HepG2 (cell line): ENCODE data around the gene ZNF383.
"Not testable (repeated sequence)": the region's sequence is repeated elsewhere in the genome, so short reads cannot be mapped to it uniquely, and the experiment has no call there.

Experiments used
- FOXA3 ChIP-seq: IDR thresholded peaks from 2 replicates; pipeline ENCODE4 v1.6.1; 2016; ENCODE audit warnings: missing genetic modification reagents, missing compliant biosample characterization
- HDAC2 ChIP-seq: sonication (generic); formaldehyde crosslinking; IDR thresholded peaks from 2 replicates; pipeline ENCODE4 v1.4.0; 2020; ENCODE audit warnings: missing genetic modification reagents
- KDM3A ChIP-seq: IDR thresholded peaks from 2 replicates; pipeline ENCODE4 v1.6.1; 2018; ENCODE audit warnings: low read depth, missing compliant biosample characterization
- MAX ChIP-seq: IDR thresholded peaks from 2 replicates; pipeline ENCODE4 v1.6.1; 2012; ENCODE audit warnings: inconsistent platforms
- PCBP1 ChIP-seq: fragments of 200-400 bp; formaldehyde crosslinking; IDR thresholded peaks from 2 replicates; pipeline ENCODE4 v1.6.1; 2017; ENCODE audit warnings: mild to moderate bottlenecking, low read depth, low read length, borderline replicate concordance
- POLR2AphosphoS5 ChIP-seq: IDR thresholded peaks from 2 replicates; pipeline ENCODE4 v1.6.1; 2012; ENCODE audit warnings: low read depth, low read length
- STAG1 ChIP-seq: sonication (generic); formaldehyde crosslinking; IDR thresholded peaks from 2 replicates; pipeline ENCODE4 v1.4.0; 2020; ENCODE audit warnings: missing genetic modification reagents
- ZNF333 ChIP-seq: sonication (generic); formaldehyde crosslinking; IDR thresholded peaks from 2 replicates; pipeline ENCODE4 v1.4.0; 2020; ENCODE audit warnings: mild to moderate bottlenecking, missing genetic modification reagents, borderline replicate concordance
- ZNF501 ChIP-seq: sonication (generic); formaldehyde crosslinking; IDR thresholded peaks from 2 replicates; pipeline ENCODE4 v1.5.1; 2020; ENCODE audit warnings: mild to moderate bottlenecking, moderate library complexity, missing genetic modification reagents
- ZSCAN22 ChIP-seq: sonication (generic); formaldehyde crosslinking; IDR thresholded peaks from 2 replicates; pipeline ENCODE4 v1.4.0; 2020; ENCODE audit warnings: mild to moderate bottlenecking, missing genetic modification reagents
- TF ChIP-seq, protein P1 (sequence below): IDR thresholded peaks from 2 replicates; pipeline ENCODE4 v1.6.1; 2016
- TF ChIP-seq, protein P2 (sequence below): sonication (generic); formaldehyde crosslinking; IDR thresholded peaks from 2 replicates; pipeline ENCODE4 v1.5.0; 2020; ENCODE audit warnings: mild to moderate bottlenecking, missing genetic modification reagents, moderate library complexity

- not testable (repeated sequence) for TF ChIP-seq FOXA3 (CRISPR knock-in tag); HDAC2 (CRISPR knock-in tag); PCBP1; STAG1 (CRISPR knock-in tag); POLR2AphosphoS5; ZNF501; ZSCAN22 (CRISPR knock-in tag); KDM3A (CRISPR knock-in tag); MAX; ZNF333 (CRISPR knock-in tag)
- TF ChIP-seq, protein P1, sequence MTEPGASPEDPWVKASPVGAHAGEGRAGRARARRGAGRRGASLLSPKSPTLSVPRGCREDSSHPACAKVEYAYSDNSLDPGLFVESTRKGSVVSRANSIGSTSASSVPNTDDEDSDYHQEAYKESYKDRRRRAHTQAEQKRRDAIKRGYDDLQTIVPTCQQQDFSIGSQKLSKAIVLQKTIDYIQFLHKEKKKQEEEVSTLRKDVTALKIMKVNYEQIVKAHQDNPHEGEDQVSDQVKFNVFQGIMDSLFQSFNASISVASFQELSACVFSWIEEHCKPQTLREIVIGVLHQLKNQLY (CRISPR knock-in tag): not testable (repeated sequence)
- TF ChIP-seq, protein P2, sequence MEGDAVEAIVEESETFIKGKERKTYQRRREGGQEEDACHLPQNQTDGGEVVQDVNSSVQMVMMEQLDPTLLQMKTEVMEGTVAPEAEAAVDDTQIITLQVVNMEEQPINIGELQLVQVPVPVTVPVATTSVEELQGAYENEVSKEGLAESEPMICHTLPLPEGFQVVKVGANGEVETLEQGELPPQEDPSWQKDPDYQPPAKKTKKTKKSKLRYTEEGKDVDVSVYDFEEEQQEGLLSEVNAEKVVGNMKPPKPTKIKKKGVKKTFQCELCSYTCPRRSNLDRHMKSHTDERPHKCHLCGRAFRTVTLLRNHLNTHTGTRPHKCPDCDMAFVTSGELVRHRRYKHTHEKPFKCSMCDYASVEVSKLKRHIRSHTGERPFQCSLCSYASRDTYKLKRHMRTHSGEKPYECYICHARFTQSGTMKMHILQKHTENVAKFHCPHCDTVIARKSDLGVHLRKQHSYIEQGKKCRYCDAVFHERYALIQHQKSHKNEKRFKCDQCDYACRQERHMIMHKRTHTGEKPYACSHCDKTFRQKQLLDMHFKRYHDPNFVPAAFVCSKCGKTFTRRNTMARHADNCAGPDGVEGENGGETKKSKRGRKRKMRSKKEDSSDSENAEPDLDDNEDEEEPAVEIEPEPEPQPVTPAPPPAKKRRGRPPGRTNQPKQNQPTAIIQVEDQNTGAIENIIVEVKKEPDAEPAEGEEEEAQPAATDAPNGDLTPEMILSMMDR (CRISPR knock-in tag): not testable (repeated sequence)
These were observed 76.2 kb downstream of the ZNF383 start for GRCh38 chr19:37294246-37294645.
